H9 (cell line): Measurements from ENCODE around the gene MYOM1. TPM values are rescaled to one million over a fixed set of nuclear protein-coding genes. Genes with fewer than 3 reads are reported as not detected.

Source experiments
- DNase-seq: peaks from one replicate; pipeline ENCODE4 v3.0.0-alpha.2; 2017
- H2AFZ ChIP-seq: one replicate; pipeline ENCODE4 v1.6.1; 2013; ENCODE audit warnings: mild to moderate bottlenecking, low read length, control low read depth, moderate library complexity
- H2AK5ac ChIP-seq: 2 replicates; pipeline ENCODE4 v1.6.1; 2013; ENCODE audit warnings: low read length, control low read depth, mixed read lengths; ENCODE audit not compliant: insufficient read length
- H2BK120ac ChIP-seq: one replicate; pipeline ENCODE4 v1.6.1; 2013; ENCODE audit warnings: low read depth, mild to moderate bottlenecking, low read length, control low read depth, inconsistent platforms; ENCODE audit not compliant: poor library complexity, severe bottlenecking
- H2BK12ac ChIP-seq: 2 replicates; pipeline ENCODE4 v1.6.1; 2013; ENCODE audit warnings: low read length, control low read depth, mixed read lengths, low read depth; ENCODE audit not compliant: insufficient read length
- H2BK15ac ChIP-seq: 2 replicates; pipeline ENCODE4 v1.6.1; 2013; ENCODE audit warnings: low read depth, low read length, control low read depth
- H2BK20ac ChIP-seq: one replicate; pipeline ENCODE4 v1.6.1; 2013; ENCODE audit warnings: low read depth, mild to moderate bottlenecking, low read length, control low read depth, inconsistent platforms; ENCODE audit not compliant: poor library complexity, severe bottlenecking
- H2BK5ac ChIP-seq: 2 replicates; pipeline ENCODE4 v1.6.1; 2013; ENCODE audit warnings: low read length, control low read depth, mixed read lengths; ENCODE audit not compliant: insufficient read length
- H3K14ac ChIP-seq: 2 replicates; pipeline ENCODE4 v1.6.1; 2013; ENCODE audit warnings: low read length, control low read depth; ENCODE audit not compliant: insufficient read depth
- H3K18ac ChIP-seq: 2 replicates; pipeline ENCODE4 v1.6.1; 2013; ENCODE audit warnings: low read depth, mild to moderate bottlenecking, mixed read lengths, low read length, control low read depth; ENCODE audit not compliant: insufficient read length
- H3K23ac ChIP-seq: 2 replicates; pipeline ENCODE4 v1.6.1; 2013; ENCODE audit warnings: low read length, control low read depth, mixed read lengths, low read depth; ENCODE audit not compliant: insufficient read length
- H3K23me2 ChIP-seq: 2 replicates; pipeline ENCODE4 v1.6.1; 2013; ENCODE audit warnings: low read depth, mild to moderate bottlenecking, mixed read lengths, low read length, control low read depth; ENCODE audit not compliant: insufficient read length, poor library complexity, severe bottlenecking
- H3K27ac ChIP-seq: 2 replicates; pipeline ENCODE4 v1.5.1; 2013; ENCODE audit warnings: low read length, control low read depth, mixed read lengths, low read depth; ENCODE audit not compliant: insufficient read length
- H3K27me3 ChIP-seq: 2 replicates; pipeline ENCODE4 v1.6.1; 2013; ENCODE audit warnings: low read length, control low read depth, inconsistent platforms; ENCODE audit not compliant: insufficient read depth
- H3K4ac ChIP-seq: 2 replicates; pipeline ENCODE4 v1.6.1; 2013; ENCODE audit warnings: low read depth, mild to moderate bottlenecking, control low read depth, inconsistent platforms, low read length, moderate library complexity
- H3K4me1 ChIP-seq: 2 replicates; pipeline ENCODE4 v1.6.1; 2013; ENCODE audit warnings: low read length, control low read depth, inconsistent platforms; ENCODE audit not compliant: insufficient read depth
- H3K4me2 ChIP-seq: 2 replicates; pipeline ENCODE4 v1.6.1; 2013; ENCODE audit warnings: low read length, control low read depth, mixed read lengths; ENCODE audit not compliant: insufficient read length, insufficient read depth
- H3K56ac ChIP-seq: 2 replicates; pipeline ENCODE4 v1.6.1; 2013; ENCODE audit warnings: low read depth, mild to moderate bottlenecking, mixed read lengths, low read length, control low read depth; ENCODE audit not compliant: insufficient read length
- H3K79me1 ChIP-seq: 2 replicates; pipeline ENCODE4 v1.6.1; 2013; ENCODE audit warnings: low read depth, mild to moderate bottlenecking, moderate library complexity, low read length, control low read depth, inconsistent platforms; ENCODE audit not compliant: insufficient read depth, poor library complexity, severe bottlenecking
- H3K79me2 ChIP-seq: 2 replicates; pipeline ENCODE4 v1.6.1; 2013; ENCODE audit warnings: low read length, control low read depth, inconsistent platforms; ENCODE audit not compliant: insufficient read depth
- H3K9ac ChIP-seq: 2 replicates; pipeline ENCODE4 v1.6.1; 2013; ENCODE audit warnings: low read length, control low read depth, mixed read lengths; ENCODE audit not compliant: insufficient read length; ENCODE audit errors: extremely low read depth
- H3K9me3 ChIP-seq: one replicate; pipeline ENCODE4 v1.6.1; 2013; ENCODE audit warnings: low read depth, low read length, inconsistent platforms; ENCODE audit not compliant: control insufficient read depth
- H3T11ph ChIP-seq: one replicate; pipeline ENCODE4 v1.6.1; 2013; ENCODE audit warnings: mild to moderate bottlenecking, low read length, control low read depth, inconsistent platforms
- H4K20me1 ChIP-seq: one replicate; pipeline ENCODE4 v1.6.1; 2013; ENCODE audit not compliant: control insufficient read depth, insufficient read length, insufficient read depth
- H4K5ac ChIP-seq: 2 replicates; pipeline ENCODE4 v1.6.1; 2013; ENCODE audit warnings: low read depth, mild to moderate bottlenecking, mixed read lengths, low read length, control low read depth; ENCODE audit not compliant: insufficient read length
- H4K8ac ChIP-seq: replicated peaks from 2 replicates; pipeline ENCODE4 v1.6.1; 2013; ENCODE audit warnings: low read length, control low read depth, mixed read lengths, low read depth; ENCODE audit not compliant: insufficient read length
- H4K91ac ChIP-seq: 2 replicates; pipeline ENCODE4 v1.6.1; 2013; ENCODE audit warnings: low read depth, mild to moderate bottlenecking, moderate library complexity, mixed read lengths, low read length, control low read depth; ENCODE audit not compliant: insufficient read length
- H3K27ac Mint-ChIP-seq, 3 experiments: 2 replicates in 2 of 3; 3 replicates in 1 of 3; pipeline ENCODE4 v1.8.0; 2020 to 2021; ENCODE audit warnings: mixed read lengths in 3 of 3, mild to moderate bottlenecking in 1 of 3, moderate library complexity in 1 of 3
- H3K27me3 Mint-ChIP-seq: 2 replicates; pipeline ENCODE4 v1.8.0; 2021; ENCODE audit warnings: low read depth, mild to moderate bottlenecking, moderate library complexity, mixed read lengths
- H3K36me3 Mint-ChIP-seq, 3 experiments: 2 replicates in 2 of 3; 3 replicates in 1 of 3; pipeline ENCODE4 v1.8.0; 2020 to 2021; ENCODE audit warnings: low read depth in 3 of 3, mixed read lengths in 3 of 3; ENCODE audit not compliant: insufficient read depth in 1 of 3
- H3K4me1 Mint-ChIP-seq, 2 experiments: 2 replicates each; pipeline ENCODE4 v1.8.0; 2020; ENCODE audit warnings: mixed read lengths in 2 of 2
- H3K4me3 Mint-ChIP-seq, 2 experiments: 2 replicates in 1 of 2; 3 replicates in 1 of 2; pipeline ENCODE4 v1.8.0; 2020 to 2021; ENCODE audit warnings: mild to moderate bottlenecking in 2 of 2, mixed read lengths in 2 of 2, moderate library complexity in 1 of 2
- H3K9me3 Mint-ChIP-seq, 2 experiments: 2 replicates in 1 of 2; 3 replicates in 1 of 2; pipeline ENCODE4 v1.8.0; 2020; ENCODE audit warnings: mild to moderate bottlenecking in 2 of 2, mixed read lengths in 2 of 2, moderate library complexity in 1 of 2
- CTCF ChIP-seq: fragments of 200-600 bp; sonication (generic); conservative IDR thresholded peaks from 3 replicates; pipeline ENCODE4 v1.8.0; 2021; ENCODE audit warnings: antibody characterized with exemption, mild to moderate bottlenecking
- WGBS: extraction: QIAGEN DNeasy Blood & Tissue Kit; methylation state at CpG from one replicate; pipeline ENCODE4 v1.1.7; 2013; ENCODE audit warnings: missing lambda C conversion rate, low lambda C conversion rate, mixed read lengths; ENCODE audit not compliant: insufficient read length; ENCODE audit errors: extremely low coverage; 5-methylcytosine and 5-hydroxymethylcytosine counted together
- total RNA-seq: library from RNA; stranded (reverse); gene quantifications from 2 replicates; pipeline ENCODE4 v1.2.1, GENCODE V29; 2021

The MYOM1 gene
- total RNA-seq, 1 experiment from 2014 or later: 0.17 TPM

GRCh38 chr18:3060667-3061580, 158.8 kb downstream of the MYOM1 start:
- H4K20me1 ChIP-seq: no peaks in the 10 kb centered on the region
- no peak overlapping the region for H2AFZ ChIP-seq
- DNase-seq: no peak

More at GRCh38 chr18:3060667-3061580, 158.8 kb downstream of the MYOM1 start:
- H3K4me3 Mint-ChIP-seq: no peak overlapping the region
- Histone ChIP-seq H4K5ac (no peak overlapping the region), H3K23ac (no peak overlapping the region), H2BK120ac (no peak overlapping the region), H3K4me2 (no peak overlapping the region), H3K4me1 (no peaks in the 10 kb centered on the region; the same call in 1 of the 2 replicates), H4K8ac (no peak overlapping the region), H3K27ac (no peak overlapping the region), H3K23me2 (no peaks in the 10 kb centered on the region), H3K79me1 (no peaks in the 10 kb centered on the region), H3K56ac (no peak overlapping the region), H4K91ac (no peak overlapping the region), H2BK20ac (no peak overlapping the region), H3K4ac (no peak overlapping the region), H3K27me3 (no peaks in the 10 kb centered on the region), H2BK5ac (no peak overlapping the region), H3K9me3 (no peaks in the 10 kb centered on the region), H3K18ac (no peak overlapping the region), H2BK15ac (no peak overlapping the region), H3K9ac (no peak overlapping the region), H2BK12ac (no peak overlapping the region), H2AK5ac (no peak overlapping the region), H3K14ac (no peak overlapping the region), H3K79me2 (no peaks in the 10 kb centered on the region), H3T11ph (no peak overlapping the region)
- peak overlapping the region in 1 of 3 experiments; percentile 17; a peak in 2 of 7 replicates for H3K27ac Mint-ChIP-seq
- no CpG with 5 or more reads among the region's 15 CpGs for WGBS
- no peaks in the 10 kb centered on the region for H3K36me3 Mint-ChIP-seq
- TF ChIP-seq CTCF: no peak
- peaks cover 5 to 8% of the 10 kb centered on the region in 2 experiments for H3K4me1 Mint-ChIP-seq
- no peaks in the 10 kb centered on the region; the same call in 1 of the 2 replicates for H3K27me3 Mint-ChIP-seq
- no peaks in the 10 kb centered on the region for H3K9me3 Mint-ChIP-seq
